H1 (cell line): Measurements from ENCODE around the gene WFDC1. TPM values are rescaled to one million over a fixed set of nuclear protein-coding genes. Genes with fewer than 3 reads are reported as not detected.

Source experiments
- CTBP2 ChIP-seq: IDR thresholded peaks from 2 replicates; pipeline ENCODE4 v1.7.0; 2011; ENCODE audit warnings: borderline replicate concordance, mild to moderate bottlenecking, moderate library complexity, mixed read lengths, low read length; ENCODE audit not compliant: insufficient read depth, insufficient read length
- CTCF ChIP-seq, 3 experiments: IDR thresholded peaks; 1 replicate in 2 of 3; 2 replicates in 1 of 3; pipeline versions ENCODE4 v1.5.1 to v1.6.1; 2011; ENCODE audit warnings: low read length in 3 of 3, mild to moderate bottlenecking in 3 of 3, inconsistent platforms in 2 of 3, low read depth in 1 of 3, moderate library complexity in 1 of 3; ENCODE audit not compliant: insufficient read depth in 1 of 3; ENCODE audit errors: control extremely low read depth in 1 of 3
- EGR1 ChIP-seq: IDR thresholded peaks from 2 replicates; pipeline ENCODE4 v1.6.1; 2011; ENCODE audit warnings: low read depth, low read length, borderline replicate concordance
- HDAC2 ChIP-seq, 2 experiments: fragments of 300-600 bp in 1 of 2; sonication (generic) in 1 of 2; IDR thresholded peaks; 2 replicates each; pipeline ENCODE4 v1.6.1; 2011 to 2012; ENCODE audit warnings: low read depth in 2 of 2, low read length in 2 of 2, mild to moderate bottlenecking in 2 of 2, moderate library complexity in 2 of 2, borderline replicate concordance in 1 of 2, inconsistent platforms in 1 of 2
- KDM4A ChIP-seq: IDR thresholded peaks from one replicate; pipeline ENCODE4 v1.7.1; 2012; ENCODE audit warnings: low read depth, mild to moderate bottlenecking, moderate library complexity, low read length, inconsistent platforms; ENCODE audit not compliant: severe bottlenecking
- KDM5A ChIP-seq: fragments of 200-600 bp; IDR thresholded peaks from 2 replicates; pipeline ENCODE4 v1.7.1; 2012; ENCODE audit warnings: mild to moderate bottlenecking, low read length, inconsistent platforms, mixed read lengths
- MAX ChIP-seq: IDR thresholded peaks from 2 replicates; pipeline ENCODE4 v1.6.1; 2012; ENCODE audit warnings: inconsistent platforms
- POU5F1 ChIP-seq: IDR thresholded peaks from 2 replicates; pipeline ENCODE4 v1.6.1; 2011; ENCODE audit warnings: low read depth, mild to moderate bottlenecking, low read length, moderate library complexity
- RXRA ChIP-seq: IDR thresholded peaks from 2 replicates; pipeline ENCODE4 v1.6.1; 2011; ENCODE audit warnings: low read depth, mild to moderate bottlenecking, low read length, moderate library complexity; ENCODE audit not compliant: insufficient read depth
- SIN3A ChIP-seq, 2 experiments: IDR thresholded peaks in 1 of 2; conservative IDR thresholded peaks in 1 of 2; 2 replicates each; pipeline ENCODE4 v1.6.1; 2011 to 2012; ENCODE audit warnings: low read length in 2 of 2, improper control_type of control experiment in 1 of 2, low read depth in 1 of 2, mild to moderate bottlenecking in 1 of 2
- polyA plus RNA-seq, 7 experiments: library from polyadenylated mRNA; depleted of rRNA in 3 of 7; stranded (reverse) in 5 of 7; unstranded in 2 of 7; fragments of >200 nt in 5 of 7; fragments of 200-250 nt in 2 of 7; gene quantifications; 1 replicate in 5 of 7; 2 replicates in 1 of 7; 4 replicates in 1 of 7; pipeline versions ENCODE4 v1.2.1 to v1.2.3, GENCODE V29; 2011 to 2013; ENCODE audit warnings: missing spikeins in 2 of 7, mixed read lengths in 2 of 7
- total RNA-seq: library from RNA; stranded (reverse); fragmentation: NEBNext Ultra II Directional; extraction: Animal tissue kit (Norgen Biotek cat#: 25700); gene quantifications from 2 replicates; pipeline ENCODE4 v1.2.1, GENCODE V29; 2021

Gene WFDC1
- total and polyA plus RNA-seq, 2 of the 8 experiments (the other 6 are each of a cell fraction or from before 2014, with no cell fraction given), result 0.70 to 1.1 TPM

DNA sequence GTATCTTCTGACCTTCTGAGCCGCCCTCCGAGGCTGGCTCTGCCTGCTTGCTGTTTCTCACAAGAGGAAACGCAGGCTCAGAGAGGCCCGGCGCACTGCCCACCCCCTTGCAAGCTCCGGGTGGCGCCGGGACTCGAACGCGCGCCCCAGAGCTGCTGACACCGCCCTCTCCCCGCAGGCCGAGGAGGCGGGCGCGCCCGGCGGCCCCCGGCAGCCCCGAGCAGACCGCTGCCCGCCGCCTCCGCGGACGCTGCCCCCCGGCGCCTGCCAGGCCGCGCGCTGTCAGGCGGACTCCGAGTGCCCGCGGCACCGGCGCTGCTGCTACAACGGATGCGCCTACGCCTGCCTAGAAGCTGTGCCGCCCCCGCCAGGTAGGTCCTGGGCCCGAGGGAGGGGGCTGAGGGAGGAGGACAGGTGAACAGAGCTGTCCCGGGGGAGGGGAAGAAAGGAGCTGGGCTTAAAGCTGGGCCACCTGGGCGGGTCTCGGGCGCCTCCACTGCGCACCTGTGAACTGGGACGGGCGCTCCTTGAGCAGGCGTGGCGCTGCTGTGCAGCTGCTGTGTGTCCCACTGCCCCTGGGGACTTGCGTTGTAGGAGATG, 18.2 kb downstream of the WFDC1 start (continued):
- TF ChIP-seq KDM4A, result peak; percentile 37
- peak; percentile 73; the same call in 1 of the 2 replicates for TF ChIP-seq POU5F1
- TF ChIP-seq SIN3A (conservative IDR thresholded peaks at IDR 0.05 in 1 of 2, IDR thresholded peaks at IDR 0.05 in 1 of 2; ENCODE audit: low read depth in 1 of 2, low read length in 2 of 2), result 0 out of 4 replicates have a peak, but pooled peaks of 1 of the 2 experiments have one; percentile 20
- TF ChIP-seq CTBP2, result peak; percentile 84
- peak in 2 of 3 experiments; percentile 8 to 9; a peak in 1 of 4 replicates for TF ChIP-seq CTCF (IDR thresholded peaks at IDR 0.05; ENCODE audit: control extremely low read depth in 1 of 3, insufficient read depth in 1 of 3, low read depth in 1 of 3, low read length in 3 of 3)
- peak in 1 of 2 experiments; percentile 5; a peak in 1 of 4 replicates for TF ChIP-seq HDAC2 (IDR thresholded peaks at IDR 0.05; ENCODE audit: borderline replicate concordance in 1 of 2, low read depth in 2 of 2, low read length in 2 of 2)
- 0 out of 2 replicates have a peak, but pooled peaks have one; percentile 16 for TF ChIP-seq MAX
- no peak for TF ChIP-seq RXRA
- no peak for TF ChIP-seq KDM5A
- peak; percentile 79; the same call in 1 of the 2 replicates for TF ChIP-seq EGR1
